OCI-LY3 (cell line): ENCODE measurements around the gene RSPH1.

Source experiments
- CTCF ChIP-seq: fragments of 200-600, 300-600 bp; sonication (generic); IDR thresholded peaks from 2 replicates; pipeline ENCODE4 v1.5.1; 2014; ENCODE audit warnings: antibody characterized with exemption, low read length, low read depth
- EZH2phosphoT487 ChIP-seq: fragments of 200-600 bp; shearing (Covaris generic); IDR thresholded peaks from 2 replicates; pipeline ENCODE4 v1.6.1; 2018; ENCODE audit warnings: antibody characterized with exemption, mixed run types, low read depth

GRCh38 chr21:42500225-42500624 is 4.2 kb upstream of the RSPH1 start:
- TF ChIP-seq CTCF (no peak), EZH2phosphoT487 (no peak)
